GM12878 (cell line): ENCODE measurements around the gene TIMM21. TPM values are rescaled to one million over a fixed set of nuclear protein-coding genes. Genes with fewer than 3 reads are reported as not detected.

ENCODE experiments used
- ATAC-seq: fragments of 200-7000 bp; cut with Tn5 transposase; 3 replicates; pipeline ENCODE4 v1.9.1; 2020; ENCODE audit warnings: mild to moderate bottlenecking, moderate library complexity
- BruUV-seq: library from RNA; stranded (reverse); fragments of 400-500 nt; replicated peaks from 2 replicates; lab custom pipeline; 2021; lab: Mats Ljungman, UMichigan
- CTCF ChIA-PET: fragments of 300-600 bp; sonication (Branson Sonifier 250); formaldehyde crosslinking; extraction: SDS; loops from one replicate; lab custom pipeline; 2021; ENCODE audit warnings: inconsistent platforms; lab: Yijun Ruan, JAX
- POLR2A ChIA-PET: fragments of 350-600 bp; formaldehyde crosslinking; extraction: SDS; loops from one replicate; lab custom pipeline; 2021; ENCODE audit warnings: inconsistent platforms; lab: Charles Lee
- RAD21 ChIA-PET: fragments of 300-600 bp; sonication (Branson Sonifier 250); formaldehyde crosslinking; loops from one replicate; lab custom pipeline; 2023; ENCODE audit warnings: antibody characterized with exemption; ENCODE audit not compliant: unreplicated experiment; lab: Charles Lee
- SMC1A ChIA-PET: fragments of 300-600 bp; sonication (Branson Sonifier 250); formaldehyde crosslinking; loops from one replicate; lab custom pipeline; 2023; ENCODE audit not compliant: unreplicated experiment, uncharacterized antibody; lab: Charles Lee
- DNase-seq: peaks from one replicate; pipeline ENCODE4 v3.0.0-alpha.2; 2011; ENCODE audit warnings: low read depth, low spot score
- FAIRE-seq: peaks from 3 replicates; lab custom pipeline; 2011; peaks lifted over from hg19 to GRCh38; lab: Jason Lieb, UNC
- H2AFZ ChIP-seq: 2 replicates; pipeline ENCODE4 v1.6.0; 2011; ENCODE audit warnings: low read depth, low read length, control low read depth; ENCODE audit not compliant: control insufficient read depth
- H3K27ac ChIP-seq: 2 replicates; pipeline ENCODE4 v1.5.1; 2011; ENCODE audit warnings: control low read depth; ENCODE audit not compliant: control insufficient read depth, insufficient read depth
- H3K27me3 ChIP-seq, 2 experiments: replicated peaks in 1 of 2; 2 replicates each; pipeline versions ENCODE4 v1.6.0 to v1.6.1; 2011; ENCODE audit warnings: low read length in 1 of 2; ENCODE audit not compliant: control insufficient read depth in 2 of 2, insufficient read depth in 2 of 2
- H3K36me3 ChIP-seq, 2 experiments: 2 replicates each; pipeline ENCODE4 v1.5.1; 2011; ENCODE audit warnings: low read length in 1 of 2; ENCODE audit not compliant: control insufficient read depth in 2 of 2, insufficient read depth in 2 of 2
- H3K4me1 ChIP-seq: 2 replicates; pipeline ENCODE4 v1.6.1; 2011; ENCODE audit warnings: mild to moderate bottlenecking, low read length, moderate library complexity, mixed read lengths; ENCODE audit not compliant: control insufficient read depth, insufficient read depth
- H3K4me2 ChIP-seq: 2 replicates; pipeline ENCODE4 v1.6.0; 2011; ENCODE audit warnings: control low read depth; ENCODE audit not compliant: control insufficient read depth, insufficient read depth
- H3K4me3 ChIP-seq: fragments of 200-600 bp; sonication (generic); 2 replicates; pipeline ENCODE4 v1.5.1; 2016
- H3K79me2 ChIP-seq: 2 replicates; pipeline ENCODE4 v1.6.0; 2011; ENCODE audit warnings: low read length; ENCODE audit not compliant: control insufficient read depth, insufficient read depth
- H3K9ac ChIP-seq: 2 replicates; pipeline ENCODE4 v1.8.0; 2011; ENCODE audit warnings: low read length, control low read depth, mixed read lengths; ENCODE audit not compliant: control insufficient read depth, insufficient read depth
- H3K9me3 ChIP-seq: replicated peaks from 3 replicates; pipeline ENCODE4 v1.5.1; 2011; ENCODE audit warnings: mild to moderate bottlenecking, low read length; ENCODE audit not compliant: control insufficient read depth, insufficient read depth
- H4K20me1 ChIP-seq: 2 replicates; pipeline ENCODE4 v1.6.0; 2011; ENCODE audit not compliant: control insufficient read depth, insufficient read depth
- BCL11A ChIP-seq: IDR thresholded peaks from 2 replicates; pipeline ENCODE4 v1.6.1; 2011; ENCODE audit warnings: low read depth, low read length
- FOS ChIP-seq: IDR thresholded peaks from 3 replicates; pipeline ENCODE4 v1.6.1; 2011; ENCODE audit warnings: borderline replicate concordance; ENCODE audit not compliant: insufficient read length; ENCODE audit errors: extremely low read depth
- SUPT20H ChIP-seq: IDR thresholded peaks from 2 replicates; pipeline ENCODE4 v1.6.1; 2011; ENCODE audit warnings: low read depth, mild to moderate bottlenecking, low read length, moderate library complexity, borderline replicate concordance; ENCODE audit not compliant: control insufficient read depth
- ZBTB40 ChIP-seq: fragments of 450-650 bp; IDR thresholded peaks from 2 replicates; pipeline ENCODE4 v1.6.1; 2016; ENCODE audit warnings: mild to moderate bottlenecking, moderate library complexity, borderline replicate concordance
- ZNF384 ChIP-seq: IDR thresholded peaks from 2 replicates; pipeline ENCODE4 v1.6.1; 2012; ENCODE audit warnings: low read depth, mild to moderate bottlenecking, low read length, improper control_type of control experiment, borderline replicate concordance
- WGBS: methylation state at CpG from one replicate; pipeline ENCODE4 v1.1.6; 2016; ENCODE audit warnings: low lambda C conversion rate; ENCODE audit not compliant: insufficient replicate concordance, insufficient coverage; ENCODE audit errors: missing lambda C conversion rate; 5-methylcytosine and 5-hydroxymethylcytosine counted together
- in situ Hi-C: fragments of 300-500 bp; cut with MboI; formaldehyde crosslinking; loops from 9 replicates; pipeline ENCODE4 v1.14.3; 2018; ENCODE audit warnings: mixed read lengths
- intact Hi-C: fragments of 100-400 bp; cut with micrococcal nuclease; formaldehyde crosslinking; loops from one replicate; pipeline ENCODE4 v1.14.2; 2022; ENCODE audit not compliant: unreplicated experiment
- polyA plus RNA-seq, 11 experiments: library from polyadenylated mRNA; depleted of rRNA in 4 of 11; unstranded in 6 of 11; stranded (reverse) in 5 of 11; fragments of >200 nt; fragmentation: Nextera tagmentation in 4 of 11; fragmentation: Illumina TruSeq in 1 of 11; extraction: Ambion mirVana in 4 of 11; extraction: Trizol in 1 of 11; gene quantifications; 1 replicate in 1 of 11; 2 replicates in 10 of 11; pipeline versions ENCODE4 v1.2.1 to v1.2.3, GENCODE V29; 2011 to 2016; ENCODE audit warnings: inconsistent platforms in 2 of 11, missing spikeins in 2 of 11, low read depth in 1 of 11
- total RNA-seq, 4 experiments: library from RNA; depleted of rRNA in 3 of 4; stranded (reverse); fragments of >200 nt in 3 of 4; fragmentation: Illumina TruSeq in 1 of 4; extraction: Trizol in 1 of 4; gene quantifications; 2 replicates each; pipeline versions ENCODE4 v1.2.1 to v1.2.3, GENCODE V29; 2013 to 2021

Gene TIMM21
- total and polyA plus RNA-seq, 10 of the 15 experiments (the other 5 are each of a cell fraction or from before 2014, with no cell fraction given): 39.5 to 203 (median 83.4) TPM

GRCh38 chr18:74128159-74128558 lies 20.2 kb upstream of the TIMM21 start:
- Histone ChIP-seq H3K4me1 (no peaks in the 10 kb centered on the region), H4K20me1 (no peaks in the 10 kb centered on the region), H3K27ac (no peak overlapping the region)
- intact Hi-C loops (no loop called here), in situ Hi-C loops (no loop called here)
- no peak for ATAC-seq
- CTCF ChIA-PET: no interaction called here
- TF ChIP-seq FOS: no peak
- no peak for TF ChIP-seq BCL11A
- no peak for TF ChIP-seq ZNF384
- no peak for TF ChIP-seq SUPT20H
- TF ChIP-seq ZBTB40: no peak
- TF ChIP-seq, all 136 proteins: peak for 0
- Histone ChIP-seq H3K9me3 (no peaks in the 10 kb centered on the region; the same call in 2 of the 3 replicates), H3K9ac (no peak overlapping the region), H3K27me3 (peaks cover 1 to 3% of the 10 kb centered on the region in 2 experiments; a peak in 2 of 4 replicates), H3K36me3 (no peaks in the 10 kb centered on the region), H3K4me3 (no peak overlapping the region), H2AFZ (no peak overlapping the region), H3K4me2 (no peak overlapping the region), H3K79me2 (no peaks in the 10 kb centered on the region)
- ChIA-PET POLR2A (no interaction called here), SMC1A (interaction anchor here (0.6 kb wide), 1 partner anchor 614 kb away, joined by 3 read pairs; no protein-coding TSS in a partner anchor), RAD21 (no interaction called here)
- BruUV-seq: no TSS peak
- FAIRE-seq (no peak), DNase-seq (no peak)
- 26% methylated on average over 3 of the region's 3 CpGs for WGBS
